Right cardiac atrium (tissue), 5 donors: ENCODE data around the gene LIFR. TPM values are rescaled to one million over a fixed set of nuclear protein-coding genes. Genes with fewer than 3 reads are reported as not detected.

Experiments
- ATAC-seq, 2 donors: fragments of 200-7000 bp; cut with Tn5 transposase; one replicate each; pipeline versions ENCODE4 v1.8.0 to v1.9.1; 2020; ENCODE audit warnings: moderate library complexity in 2 of 2, mild to moderate bottlenecking in 1 of 2
- DNase-seq, 3 donors: peaks; one replicate each; pipeline ENCODE4 v3.0.0-alpha.2; 2020
- H3K27ac ChIP-seq: one replicate; pipeline ENCODE4 v1.5.1; 2013; ENCODE audit warnings: mild to moderate bottlenecking, low read length, control low read depth, moderate library complexity
- H3K27me3 ChIP-seq: one replicate; pipeline ENCODE4 v1.6.1; 2013; ENCODE audit not compliant: control insufficient read depth, insufficient read depth
- H3K4me1 ChIP-seq: one replicate; pipeline ENCODE4 v1.6.1; 2013; ENCODE audit warnings: low read length; ENCODE audit not compliant: control insufficient read depth, insufficient read depth
- H3K4me3 ChIP-seq: one replicate; pipeline ENCODE4 v1.5.1; 2013; ENCODE audit warnings: low read length, control low read depth
- H3K9me3 ChIP-seq: one replicate; pipeline ENCODE4 v1.6.1; 2013; ENCODE audit warnings: low read length; ENCODE audit not compliant: control insufficient read depth
- WGBS: extraction: QIAGEN DNeasy Blood & Tissue Kit; methylation state at CpG from one replicate; pipeline ENCODE4 v1.1.7; 2013; 5-methylcytosine and 5-hydroxymethylcytosine counted together
- intact Hi-C, 4 donors: fragments of 100-400 bp; cut with DNase I; formaldehyde crosslinking; loops; one replicate each; pipeline versions ENCODE4 v1.11.0 to v1.14.0; 2022 to 2023
- polyA plus RNA-seq: library from polyadenylated mRNA; stranded (reverse); fragments of 200-250 nt; gene quantifications from one replicate; pipeline ENCODE4 v1.2.3, GENCODE V29; 2013
- total RNA-seq, 4 donors: library from RNA; stranded (reverse); fragmentation: NEBNext Ultra II Directional; extraction: Animal tissue kit (Norgen Biotek cat#: 25700); gene quantifications; one replicate each; pipeline ENCODE4 v1.2.1, GENCODE V29; 2021
- donor health status: healthy with polysubstance abuse.
- donor health status: DM: no; HTN: yes; CAD: no.
- donor health status: DM: no; HTN: no; CAD: no.
- donor health status: DM: no; HTN: yes; CAD: no; lungs with severe emphysema.
- donor health status: DM: yes; HTN: yes; CAD: no.

LIFR gene
- total and polyA plus RNA-seq, 5 donors, result 16.8 to 66.9 (median 63.1) TPM

- H3K9me3 ChIP-seq, result no peaks in the 10 kb centered on the region
- WGBS, result 91% methylated on average over 11 of the region's 11 CpGs
- intact Hi-C loops, result no loop called here
- peaks cover 6% of the 10 kb centered on the region for H3K4me1 ChIP-seq
- ATAC-seq (no peak), DNase-seq (no peak)
- H3K27me3 ChIP-seq, result no peaks in the 10 kb centered on the region
- H3K27ac ChIP-seq, result no peak overlapping the region
- H3K4me3 ChIP-seq, result no peak overlapping the region
Measured at GRCh38 chr5:38453921-38454320, 102.5 kb downstream of the LIFR start.

GRCh38 chr5:38453506-38453905 is 102.9 kb downstream of the LIFR start:
- Histone ChIP-seq H3K4me3 (no peak overlapping the region), H3K4me1 (peaks cover 11% of the 10 kb centered on the region), H3K9me3 (no peaks in the 10 kb centered on the region), H3K27me3 (no peaks in the 10 kb centered on the region), H3K27ac (no peak overlapping the region)
- 76% methylated on average over 3 of the region's 3 CpGs for WGBS
- intact Hi-C loops, result no loop called here
- ATAC-seq, result no peak
- DNase-seq, result no peak

- WGBS, result 95% methylated on average over 4 of the region's 4 CpGs
- ATAC-seq (no peak), DNase-seq (no peak)
- H3K27ac ChIP-seq, result no peak overlapping the region
- H3K9me3 ChIP-seq, result no peaks in the 10 kb centered on the region
- no peak overlapping the region for H3K4me3 ChIP-seq
- intact Hi-C loops, result no loop called here
- H3K4me1 ChIP-seq, result peaks cover 13% of the 10 kb centered on the region
- H3K27me3 ChIP-seq, result no peaks in the 10 kb centered on the region
Measured at GRCh38 chr5:38452201-38452600, 104.2 kb downstream of the LIFR start.

- Histone ChIP-seq H3K27me3 (no peaks in the 10 kb centered on the region), H3K4me1 (peaks cover 13% of the 10 kb centered on the region), H3K4me3 (no peak overlapping the region), H3K27ac (no peak overlapping the region), H3K9me3 (no peaks in the 10 kb centered on the region)
- intact Hi-C loops, result no loop called here
- DNase-seq (no peak), ATAC-seq (peak in 1 of 2 donors; percentile 42)
- 63% methylated on average over 9 of the region's 9 CpGs for WGBS
Measured at GRCh38 chr5:38451074-38451725, 105.2 kb downstream of the LIFR start.

GRCh38 chr5:38450627-38451026 is 105.8 kb downstream of the LIFR start:
- ATAC-seq, result peak; percentile 23 to 32
- H3K9me3 ChIP-seq, result no peaks in the 10 kb centered on the region
- no peak overlapping the region for H3K4me3 ChIP-seq
- no peaks in the 10 kb centered on the region for H3K27me3 ChIP-seq
- no peak overlapping the region for H3K27ac ChIP-seq
- peak in 2 of 3 donors; percentile 27 to 64 for DNase-seq
- WGBS, result 55% methylated on average over 6 of the region's 6 CpGs
- H3K4me1 ChIP-seq, result peaks cover 13% of the 10 kb centered on the region
- intact Hi-C loops, result no loop called here

- Histone ChIP-seq H3K9me3 (no peaks in the 10 kb centered on the region), H3K27me3 (no peaks in the 10 kb centered on the region), H3K4me3 (no peak overlapping the region), H3K4me1 (peaks cover 13% of the 10 kb centered on the region), H3K27ac (no peak overlapping the region)
- peak; percentile 17 to 34 for ATAC-seq
- peak in 2 of 3 donors; percentile 52 to 71 for DNase-seq
- intact Hi-C loops, result loop anchor here (5.0 to 10.0 kb wide), 5 partner anchors 96 to 366 kb away; partner anchors contain the start of gene LIFR (in 1 of the 4)
- WGBS, result 66% methylated on average over 9 of the region's 9 CpGs
Measured at GRCh38 chr5:38448568-38449350, 107.7 kb downstream of the LIFR start.

GRCh38 chr5:38447786-38448185 is 108.7 kb downstream of the LIFR start:
- H3K9me3 ChIP-seq, result no peaks in the 10 kb centered on the region
- no peaks in the 10 kb centered on the region for H3K27me3 ChIP-seq
- DNase-seq (peak; percentile 48 to 78 (median 66)), ATAC-seq (peak; percentile 55 to 81)
- peaks cover 13% of the 10 kb centered on the region for H3K4me1 ChIP-seq
- peak overlapping the region; percentile 3 for H3K27ac ChIP-seq
- intact Hi-C loops, result loop anchor here (5.0 to 10.0 kb wide), 5 partner anchors 97 to 367 kb away; partner anchors contain the start of gene LIFR (in 1 of the 4)
- H3K4me3 ChIP-seq, result no peak overlapping the region
- 50% methylated on average over 5 of the region's 5 CpGs for WGBS

GRCh38 chr5:38447056-38447455 is 109.4 kb downstream of the LIFR start:
- H3K4me3 ChIP-seq, result no peak overlapping the region
- no peaks in the 10 kb centered on the region for H3K27me3 ChIP-seq
- peaks cover 13% of the 10 kb centered on the region for H3K4me1 ChIP-seq
- intact Hi-C loops, result loop anchor here (5.0 to 10.0 kb wide), 5 partner anchors 98 to 368 kb away; partner anchors contain the start of gene LIFR (in 1 of the 4)
- no peaks in the 10 kb centered on the region for H3K9me3 ChIP-seq
- DNase-seq, result no peak
- no peak for ATAC-seq
- peak overlapping the region; percentile 3 for H3K27ac ChIP-seq
- 83% methylated on average over 2 of the region's 2 CpGs for WGBS

- intact Hi-C loops, result loop anchor here (5.0 to 10.0 kb wide), 5 partner anchors 99 to 369 kb away; partner anchors contain the start of gene LIFR (in 1 of the 4)
- Histone ChIP-seq H3K4me3 (peak overlapping the region; percentile 1), H3K27ac (peak overlapping the region; percentile 0), H3K4me1 (peaks cover 13% of the 10 kb centered on the region), H3K9me3 (no peaks in the 10 kb centered on the region), H3K27me3 (no peaks in the 10 kb centered on the region)
- peak; percentile 9 to 21 for ATAC-seq
- DNase-seq, result peak in 2 of 3 donors; percentile 39 to 64
- WGBS, result 62% methylated on average over 21 of the region's 21 CpGs
Measured at GRCh38 chr5:38446029-38446522, 110.4 kb downstream of the LIFR start.

- WGBS, result 57% methylated on average over 24 of the region's 24 CpGs
- intact Hi-C loops, result loop anchor here (5.0 to 10.0 kb wide), 5 partner anchors 99 to 369 kb away; partner anchors contain the start of gene LIFR (in 1 of the 4)
- no peaks in the 10 kb centered on the region for H3K27me3 ChIP-seq
- H3K4me3 ChIP-seq, result peak overlapping the region; percentile 0
- H3K4me1 ChIP-seq, result peaks cover 9% of the 10 kb centered on the region
- no peaks in the 10 kb centered on the region for H3K9me3 ChIP-seq
- DNase-seq, result peak; percentile 68 to 82 (median 73)
- ATAC-seq, result peak; percentile 53 to 63
- peak overlapping the region; percentile 0 for H3K27ac ChIP-seq
Measured at GRCh38 chr5:38445374-38446028, 110.9 kb downstream of the LIFR start.
